8988T (cell line): Measurements from ENCODE around the gene SEMA4B.
"Not testable (repeated sequence)": the region's sequence is repeated elsewhere in the genome, so short reads cannot be mapped to it uniquely, and the experiment has no call there.

ENCODE experiments used
- DNase-seq: peaks from one replicate; pipeline ENCODE4 v3.0.0; 2011

Gene SEMA4B

DNA sequence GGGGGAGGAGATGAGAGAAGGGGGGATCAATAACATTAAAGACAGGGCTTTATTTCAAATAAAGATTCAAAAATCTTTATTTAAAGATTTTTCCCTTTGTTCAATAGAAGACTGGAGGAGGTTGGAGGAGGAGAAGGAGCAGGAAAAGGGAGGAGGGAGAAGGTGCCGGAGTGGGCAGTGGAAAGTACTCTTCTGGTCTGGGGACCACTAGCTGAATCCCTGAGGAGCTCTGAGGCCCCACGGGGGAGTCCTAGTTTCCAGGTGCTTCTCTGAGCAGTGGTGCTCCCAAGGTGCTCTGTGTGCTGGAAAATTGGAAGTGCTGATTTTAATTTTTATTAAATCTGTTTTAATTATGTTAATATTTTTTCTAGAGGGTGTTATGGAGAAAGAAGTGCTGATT lies 19.4 kb upstream of the SEMA4B start:
- no peak for DNase-seq

DNA sequence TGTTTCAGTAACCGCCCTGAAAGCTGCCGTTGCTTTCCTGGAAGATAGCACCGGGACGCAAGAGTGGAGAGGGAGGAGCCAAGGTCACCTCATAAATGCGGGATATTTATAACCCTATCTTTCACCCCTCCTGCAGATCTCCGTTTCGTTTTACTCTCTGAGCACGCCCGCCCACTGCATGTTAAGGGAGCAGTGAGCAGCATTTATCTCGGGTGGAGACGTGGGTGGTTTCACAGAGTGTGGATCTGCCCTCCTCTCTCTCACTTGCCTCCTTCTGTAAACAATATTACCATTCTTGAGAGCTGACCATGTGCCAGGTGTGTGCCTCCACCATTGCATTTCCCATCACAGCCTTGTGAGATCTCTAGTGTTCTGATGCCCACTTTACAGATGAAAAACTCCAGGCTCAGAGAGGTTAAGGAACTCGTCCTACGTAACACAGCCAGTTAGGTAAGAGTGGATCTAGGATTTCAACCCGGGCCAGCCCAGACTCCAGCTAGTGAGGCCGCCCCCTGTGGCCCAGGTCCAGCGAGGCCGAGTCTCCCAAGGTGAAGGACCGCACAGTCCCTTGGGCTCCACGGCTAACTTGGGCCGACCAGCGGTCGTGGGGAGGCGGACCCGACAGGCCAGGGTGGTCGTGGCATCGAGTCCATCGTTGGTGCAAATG lies 16.9 kb upstream of the SEMA4B start:
- peak; percentile 44 for DNase-seq

DNA sequence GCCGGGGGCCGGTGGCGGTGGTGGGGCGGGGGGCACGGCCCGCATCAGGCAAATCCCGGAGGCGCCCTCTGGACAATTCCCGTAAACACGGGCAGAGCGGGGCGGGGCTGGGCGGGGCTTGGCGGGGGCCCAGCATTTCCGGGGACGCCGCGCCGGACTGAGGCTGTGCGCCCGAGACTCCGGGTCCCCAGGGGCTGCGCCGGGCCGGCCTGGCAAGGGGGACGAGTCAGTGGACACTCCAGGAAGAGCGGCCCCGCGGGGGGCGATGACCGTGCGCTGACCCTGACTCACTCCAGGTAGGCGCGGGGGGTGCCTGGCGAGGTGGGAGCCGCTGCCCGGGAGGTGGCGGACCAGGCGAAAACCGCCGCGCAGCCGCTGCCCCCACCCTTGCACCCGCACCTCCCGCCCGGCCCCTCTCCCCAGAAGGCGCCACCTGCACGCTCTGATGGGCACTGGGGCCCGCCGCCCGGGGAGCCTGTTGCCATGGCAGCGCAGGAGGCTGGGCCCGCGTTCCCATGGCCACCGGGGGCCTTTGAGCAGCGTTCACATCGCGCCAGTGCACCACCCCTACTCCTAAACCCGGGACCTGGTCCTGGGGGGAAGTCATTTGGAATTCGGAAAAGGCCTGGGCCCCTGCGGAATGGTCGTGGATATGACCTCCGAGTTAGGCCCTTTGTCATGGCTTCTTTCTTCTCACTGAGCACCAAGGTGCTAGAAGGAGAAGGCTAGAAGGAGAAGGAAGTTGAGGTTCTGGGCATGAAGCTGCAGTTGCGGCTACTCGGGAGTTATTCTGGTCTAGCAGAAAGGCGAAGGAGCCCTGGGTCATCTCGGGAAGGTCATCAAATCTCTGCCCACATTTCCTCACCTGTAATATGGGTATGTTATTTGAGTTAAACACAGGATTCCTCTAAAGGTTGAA lies 16.1 kb upstream of the SEMA4B start:
- DNase-seq = peak; percentile 69

DNA sequence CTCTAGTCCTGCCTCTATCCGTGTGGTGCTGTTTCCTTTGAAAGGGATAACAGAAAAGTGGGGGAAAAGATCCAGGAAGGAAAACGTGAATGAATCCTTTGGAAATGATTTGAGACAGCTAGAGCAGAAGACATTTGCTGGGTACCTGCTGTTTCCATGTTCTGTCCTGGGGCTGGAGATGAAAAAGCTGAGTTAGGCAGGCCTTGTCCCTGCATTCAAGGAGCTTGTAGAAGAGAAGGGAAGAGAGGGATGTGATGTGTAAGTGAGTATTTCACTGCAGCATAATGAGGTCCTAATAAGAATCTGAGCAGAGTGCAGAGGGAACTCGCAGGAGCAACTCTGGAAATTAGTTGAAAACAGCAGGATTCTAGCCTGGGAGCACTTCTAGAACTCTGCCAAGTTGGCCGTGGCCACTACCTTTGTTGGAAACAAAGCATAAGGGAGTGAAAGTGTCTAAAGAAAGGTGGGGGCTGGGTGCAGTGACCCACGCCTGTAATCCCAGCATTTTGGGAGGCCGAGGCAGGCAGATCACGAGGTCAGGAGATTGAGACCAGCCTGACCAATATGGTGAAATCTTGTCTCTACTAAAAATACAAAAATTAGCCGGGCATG lies 13.8 kb upstream of the SEMA4B start:
- no peak for DNase-seq

DNA sequence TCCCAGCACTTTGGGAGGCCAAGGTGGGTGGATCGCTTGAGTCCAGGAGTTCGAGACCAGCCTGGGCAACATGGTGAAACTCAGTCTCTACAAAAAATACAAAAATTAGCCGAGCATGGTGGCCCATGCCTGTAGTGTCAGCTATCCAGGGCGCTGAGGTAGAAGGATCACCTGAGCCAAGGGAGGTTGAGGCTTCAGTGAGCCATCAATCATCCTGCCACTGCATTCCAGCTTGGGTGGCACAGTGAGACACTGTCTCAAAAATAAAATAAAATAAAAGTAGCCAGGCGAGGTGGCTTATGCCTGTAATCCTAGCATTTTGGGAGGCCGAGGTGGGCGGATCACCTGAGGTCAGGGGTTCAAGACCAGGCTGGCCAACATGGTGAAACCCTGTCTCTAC lies 13.1 kb upstream of the SEMA4B start:
- not testable (repeated sequence) for DNase-seq

DNA sequence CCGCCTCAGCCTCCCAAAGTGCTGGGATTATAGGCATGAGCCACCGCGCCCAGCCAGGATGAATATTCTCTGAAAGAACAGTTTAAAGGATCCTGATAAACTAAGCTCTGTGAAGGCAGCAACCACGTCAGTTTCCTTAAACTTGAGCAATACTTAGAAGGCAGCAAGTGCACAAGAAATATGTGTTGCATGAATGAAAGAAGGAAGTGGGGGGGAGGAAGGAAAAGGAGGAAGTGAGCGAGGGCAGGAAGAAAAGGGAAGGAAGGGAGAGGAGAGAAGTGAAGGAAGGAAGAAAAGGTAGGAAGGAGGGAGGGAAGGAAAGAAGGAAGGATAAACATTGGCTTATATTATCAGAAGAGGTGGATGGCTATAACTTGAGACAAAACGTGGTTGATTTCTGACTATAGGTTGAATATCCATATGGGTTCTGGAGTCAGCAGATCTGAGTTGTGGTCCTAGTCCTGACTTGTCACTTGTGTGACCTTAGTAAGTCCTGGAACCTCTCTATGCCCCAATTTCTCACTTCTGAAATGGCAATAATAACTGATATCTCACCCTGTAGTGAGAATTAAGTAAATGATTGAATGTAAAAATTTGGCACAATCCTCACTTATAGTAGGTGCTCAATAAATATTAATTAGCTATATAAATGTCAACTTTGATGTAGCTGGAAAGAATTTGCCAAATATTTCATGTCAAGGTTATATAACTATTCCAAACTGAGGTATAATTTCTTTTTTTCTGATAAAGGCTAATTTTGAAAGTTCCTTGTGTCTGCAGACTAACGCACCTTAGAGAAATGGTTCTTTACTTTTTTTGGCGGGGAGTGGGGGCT lies 12.0 kb upstream of the SEMA4B start:
- DNase-seq = no peak

DNA sequence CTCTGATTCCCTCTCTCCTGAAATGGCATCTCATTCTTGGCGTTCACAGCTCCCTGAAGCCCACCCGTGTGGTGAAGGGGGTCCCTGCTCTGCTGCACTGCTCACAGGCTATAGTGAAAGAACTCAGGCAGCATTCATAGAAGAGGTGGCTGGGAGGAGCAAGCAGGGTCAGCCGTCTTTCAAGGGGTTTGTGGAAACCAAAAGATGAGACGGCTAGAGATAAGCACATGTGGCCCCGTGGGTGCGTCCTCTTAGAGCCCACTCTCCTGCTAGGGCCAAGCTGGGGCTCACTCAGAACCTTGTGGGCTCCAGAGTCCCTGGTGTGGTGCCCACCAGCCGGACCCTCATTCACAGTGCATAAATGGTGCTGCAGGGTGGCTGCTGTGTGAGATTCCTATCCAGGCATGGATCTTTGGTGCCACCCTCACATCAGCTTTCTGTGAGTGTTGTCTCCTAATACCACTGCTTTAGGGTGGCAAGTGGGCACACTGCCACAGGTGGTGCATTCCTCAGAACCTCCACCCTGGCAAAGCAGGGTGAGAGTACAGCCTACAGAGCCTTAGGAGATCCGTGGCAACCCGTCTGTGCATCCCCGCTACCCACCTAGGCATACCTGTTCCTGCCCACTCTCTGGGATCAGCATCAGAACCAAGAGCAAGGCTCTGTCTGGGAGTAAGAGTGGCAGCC lies 11.2 kb upstream of the SEMA4B start:
- DNase-seq = no peak

GRCh38 chr15:90190606-90191343 lies 10.4 kb upstream of the SEMA4B start:
- DNase-seq = no peak

GRCh38 chr15:90191344-90191687 lies 9.8 kb upstream of the SEMA4B start:
- no peak for DNase-seq

- no peak for DNase-seq
These were observed 9.2 kb upstream of the SEMA4B start for GRCh38 chr15:90191794-90192509.

DNA sequence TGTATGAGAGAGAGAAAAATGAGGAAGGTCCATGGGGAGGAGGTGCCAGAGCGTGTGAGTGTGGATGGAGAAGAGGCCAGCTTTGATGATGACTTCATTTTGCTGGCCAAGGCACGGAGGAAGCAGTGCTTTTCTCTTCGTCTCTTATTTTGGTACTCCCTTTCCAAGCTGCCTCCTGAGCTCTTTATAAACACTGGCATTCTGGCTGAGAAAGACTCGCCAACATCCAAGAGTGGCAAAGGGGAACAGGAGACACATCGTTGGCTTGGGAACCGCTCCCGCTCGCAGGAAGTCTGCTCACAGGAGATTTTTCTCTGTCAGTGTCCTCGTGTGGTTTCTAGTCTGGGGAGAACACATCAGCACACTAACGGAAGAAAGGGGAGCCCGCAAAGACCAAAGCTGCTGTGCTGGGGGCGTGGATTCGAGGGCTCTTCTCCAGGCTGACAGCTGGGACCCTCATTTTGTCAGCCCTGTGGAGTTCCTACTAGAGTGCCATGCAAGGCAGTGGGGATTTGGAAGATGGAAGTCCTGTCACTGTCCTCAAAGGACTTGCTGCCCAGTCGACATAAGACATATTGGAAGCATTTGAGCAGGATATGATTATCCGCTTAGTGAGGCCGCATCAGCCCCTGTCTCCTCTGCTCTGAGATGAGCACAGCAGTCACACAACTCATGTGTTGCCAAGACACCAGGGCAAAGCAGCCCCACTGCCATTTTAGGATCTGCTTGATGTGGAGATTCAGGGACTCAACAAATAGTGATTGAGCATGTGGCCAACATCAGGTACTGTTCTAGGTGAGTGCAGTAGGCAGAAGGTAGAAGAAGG lies 8.0 kb upstream of the SEMA4B start:
- no peak for DNase-seq

GRCh38 chr15:90194655-90195054 lies 6.5 kb upstream of the SEMA4B start:
- no peak for DNase-seq

- DNase-seq = no peak
These were observed 498 bp upstream of the SEMA4B start for GRCh38 chr15:90200534-90201129.

DNA sequence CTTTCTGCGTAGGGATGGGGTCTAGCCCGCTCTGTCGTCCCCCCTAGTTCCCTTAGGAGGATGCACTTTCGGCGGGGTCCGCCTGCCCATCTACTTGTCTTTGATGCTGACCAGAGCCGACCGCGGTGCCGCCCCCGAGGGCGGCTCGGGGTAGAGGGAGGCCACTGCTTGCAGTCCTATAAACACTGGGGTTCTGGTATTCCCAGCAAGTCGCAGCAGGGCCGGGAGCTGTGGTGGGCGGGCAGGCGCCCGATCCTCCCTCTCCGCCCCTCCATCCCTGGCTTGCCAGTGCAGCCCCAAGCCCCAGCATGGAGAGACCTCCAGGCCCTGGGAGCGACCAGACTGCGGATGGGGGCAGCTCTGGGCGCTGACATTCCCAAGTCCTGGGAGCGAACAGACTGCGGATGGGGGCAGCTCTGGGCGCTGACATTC lies 830 bp downstream of the SEMA4B start:
- no peak for DNase-seq

DNA sequence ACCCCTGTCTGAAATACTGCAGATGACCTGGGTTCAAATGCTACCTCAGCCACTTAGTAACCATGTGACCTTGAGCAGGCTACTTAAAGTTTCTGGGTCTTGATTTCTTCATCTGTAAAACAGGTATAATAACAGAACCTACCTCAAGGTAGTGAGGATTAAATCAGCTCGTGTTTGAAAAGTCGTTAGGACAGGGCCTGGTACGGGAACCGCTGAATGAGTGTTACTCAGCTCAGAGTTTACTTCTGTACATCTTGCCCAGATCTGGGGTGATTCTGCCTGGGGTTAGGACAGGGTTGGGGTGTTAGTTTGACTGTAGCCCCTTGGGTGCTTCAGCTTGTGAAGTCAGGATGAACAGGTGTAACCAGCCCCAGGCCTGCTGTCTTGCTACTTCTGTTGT lies 1.8 kb downstream of the SEMA4B start:
- no peak for DNase-seq

DNA sequence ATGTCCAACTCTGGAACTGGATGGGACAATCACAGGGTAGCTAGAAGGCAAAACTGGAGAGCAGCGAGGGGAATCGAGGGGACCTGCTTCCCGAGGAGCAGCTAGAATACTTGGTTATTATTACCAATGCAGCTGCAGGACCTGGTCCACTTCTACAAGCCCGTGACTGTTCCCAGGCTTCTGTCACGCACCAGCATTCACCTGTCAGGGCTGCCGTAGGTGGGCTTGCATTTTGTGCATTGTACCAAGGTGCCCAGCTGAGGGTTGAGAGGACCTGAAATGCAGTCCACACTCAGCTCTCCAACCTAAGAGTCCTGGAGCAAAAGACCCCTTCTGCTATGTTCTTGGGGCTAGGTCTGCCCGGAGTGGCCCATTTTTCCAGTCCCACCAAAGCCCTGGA lies 2.3 kb downstream of the SEMA4B start:
- DNase-seq = no peak

DNA sequence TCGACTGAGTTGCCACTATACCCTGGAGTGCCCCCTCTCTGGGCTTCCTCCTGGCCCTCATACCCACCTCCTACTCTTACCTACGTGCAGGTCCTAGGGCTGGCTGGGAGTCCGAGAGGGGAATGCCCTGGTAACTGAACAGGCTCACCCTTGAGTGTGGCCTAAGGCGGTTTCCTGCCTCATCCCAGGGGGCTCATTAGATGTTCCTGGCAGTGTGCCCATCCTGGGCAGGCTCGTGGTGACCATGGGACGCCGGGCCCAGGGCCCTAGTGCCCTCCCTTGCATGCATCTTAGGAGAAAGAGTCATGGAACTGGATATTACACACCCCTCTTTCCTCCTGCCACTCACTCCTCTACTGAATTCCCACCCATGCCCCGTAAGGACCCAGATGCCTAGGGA lies 2.8 kb downstream of the SEMA4B start:
- DNase-seq = no peak

- no peak for DNase-seq
These were observed 4.1 kb downstream of the SEMA4B start for GRCh38 chr15:90205050-90205848.

GRCh38 chr15:90205886-90206285 lies 4.8 kb downstream of the SEMA4B start:
- no peak for DNase-seq
